Stimulated activated CD8-positive, alpha-beta memory T cell treated with anti-CD3 and anti-CD28 coated beads, Interleukin-15, amount 100 ng/mL, for 1 hour (primary cell): Measurements from ENCODE around the gene NLRX1.
A peak's percentile ranks its signal among the peaks of the same experiment; 100 is the strongest.
"Not testable (repeated sequence)": the region's sequence is repeated elsewhere in the genome, so short reads cannot be mapped to it uniquely, and the experiment has no call there.

Source experiments
- DNase-seq: peaks from one replicate; pipeline ENCODE4 v3.0.0-alpha.2; 2020; ENCODE audit warnings: low read depth

The NLRX1 gene

GRCh38 chr11:119187123-119187892 lies 18.8 kb downstream of the NLRX1 start:
- no peak for DNase-seq

GRCh38 chr11:119188067-119188466 lies 19.5 kb downstream of the NLRX1 start:
- DNase-seq, result no peak

DNA sequence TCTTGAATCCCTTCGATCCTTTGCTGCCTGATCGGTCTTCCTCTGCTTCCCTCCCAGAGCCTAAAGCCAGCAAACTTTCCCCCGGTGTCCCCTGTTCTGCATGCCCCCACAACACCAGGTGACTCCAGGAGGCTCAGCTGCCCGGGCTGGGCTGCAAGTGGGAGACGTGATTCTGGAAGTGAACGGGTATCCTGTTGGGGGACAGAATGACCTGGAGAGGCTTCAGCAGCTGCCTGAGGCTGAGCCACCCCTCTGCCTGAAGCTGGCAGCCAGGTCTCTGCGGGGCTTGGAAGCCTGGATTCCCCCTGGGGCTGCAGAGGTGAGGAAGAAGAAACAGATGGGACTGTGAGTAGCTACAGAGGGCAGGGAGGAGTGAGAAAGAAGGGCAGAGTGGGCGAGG lies 20.4 kb downstream of the NLRX1 start:
- DNase-seq, result no peak

- no peak for DNase-seq
Measured at GRCh38 chr11:119189393-119189792, 20.9 kb downstream of the NLRX1 start.

DNA sequence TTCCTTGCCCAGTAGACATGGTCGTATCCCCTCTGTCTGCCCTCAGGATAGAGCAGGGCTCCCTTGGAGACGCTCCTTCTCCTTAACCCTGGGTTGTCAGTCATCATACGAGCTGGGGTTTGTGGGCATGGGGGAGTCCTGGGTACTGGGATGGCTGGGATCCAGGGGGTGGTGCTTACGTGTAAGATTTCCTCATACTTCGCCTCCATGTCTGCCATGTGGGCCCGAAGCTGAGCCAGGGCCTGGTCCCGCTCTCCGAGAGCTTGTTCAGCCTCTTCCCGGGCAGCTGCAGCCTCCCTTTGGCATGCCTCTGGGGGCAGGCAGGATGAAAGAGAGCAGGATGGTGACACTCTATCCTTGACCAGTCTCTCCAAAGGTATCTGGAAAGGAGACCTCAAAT lies 22.0 kb downstream of the NLRX1 start:
- DNase-seq, result no peak

- not testable (repeated sequence) for DNase-seq
Measured at GRCh38 chr11:119191265-119191664, 22.7 kb downstream of the NLRX1 start.

DNA sequence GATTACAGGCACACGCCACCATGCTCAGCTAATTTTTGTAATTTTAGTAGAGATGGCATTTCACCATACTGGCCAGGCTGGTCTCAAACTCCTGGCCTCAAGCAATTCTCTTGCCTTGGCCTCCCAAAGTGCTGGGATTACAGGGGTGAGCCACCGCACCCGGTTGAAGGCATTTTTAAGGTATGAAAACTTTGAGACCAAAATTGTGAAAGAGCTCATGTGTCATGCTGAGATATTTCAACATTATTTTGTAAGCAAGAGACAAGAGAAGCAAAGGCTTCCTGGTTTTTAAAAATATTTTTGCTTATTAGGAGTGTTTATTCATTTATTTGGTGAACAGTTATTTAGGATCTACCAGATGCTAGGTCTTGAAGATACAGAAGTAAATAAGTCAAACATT lies 23.6 kb downstream of the NLRX1 start:
- no peak for DNase-seq

DNA sequence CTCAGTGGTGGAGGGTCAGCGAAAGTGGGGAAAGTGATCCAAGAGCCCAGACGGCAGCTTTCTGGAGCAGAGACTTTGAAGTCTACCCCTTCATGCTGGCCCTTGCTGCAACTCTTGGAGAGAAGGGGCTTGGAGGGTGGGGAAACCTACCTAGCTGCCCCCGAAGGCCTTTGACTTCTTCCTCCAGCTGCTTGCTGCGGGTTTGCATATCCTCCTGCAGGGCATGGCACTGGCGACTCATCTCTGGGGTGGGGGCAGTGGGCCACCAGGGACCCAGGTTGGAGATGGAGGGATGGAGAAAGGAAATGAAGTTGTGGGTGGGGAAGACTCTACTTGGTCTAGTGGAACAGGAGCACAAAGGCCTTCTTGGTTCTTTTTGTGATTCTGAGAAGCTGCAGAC lies 24.5 kb downstream of the NLRX1 start:
- DNase-seq, result no peak

DNA sequence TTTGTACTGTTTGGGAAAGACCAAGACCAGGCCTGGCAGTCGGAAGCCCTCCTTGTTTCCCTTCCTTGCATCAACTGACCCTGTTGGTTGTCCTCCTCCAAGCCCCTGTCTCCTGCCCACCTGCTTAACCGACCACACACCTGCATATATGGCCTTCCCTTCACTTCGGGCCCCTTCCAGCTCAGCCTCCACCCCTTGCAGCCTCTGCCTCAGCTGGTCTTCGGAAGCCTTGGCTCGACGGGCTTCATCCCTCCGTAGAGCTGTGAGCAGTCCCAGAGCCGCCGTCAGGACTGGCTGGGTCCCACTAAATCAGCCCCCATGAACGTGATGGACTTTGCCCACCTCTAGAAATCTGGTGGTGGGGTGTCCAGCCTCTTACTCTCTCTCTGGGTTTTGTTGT lies 25.1 kb downstream of the NLRX1 start:
- DNase-seq, result no peak

- no peak for DNase-seq
Measured at GRCh38 chr11:119194811-119195440, 26.4 kb downstream of the NLRX1 start.

DNA sequence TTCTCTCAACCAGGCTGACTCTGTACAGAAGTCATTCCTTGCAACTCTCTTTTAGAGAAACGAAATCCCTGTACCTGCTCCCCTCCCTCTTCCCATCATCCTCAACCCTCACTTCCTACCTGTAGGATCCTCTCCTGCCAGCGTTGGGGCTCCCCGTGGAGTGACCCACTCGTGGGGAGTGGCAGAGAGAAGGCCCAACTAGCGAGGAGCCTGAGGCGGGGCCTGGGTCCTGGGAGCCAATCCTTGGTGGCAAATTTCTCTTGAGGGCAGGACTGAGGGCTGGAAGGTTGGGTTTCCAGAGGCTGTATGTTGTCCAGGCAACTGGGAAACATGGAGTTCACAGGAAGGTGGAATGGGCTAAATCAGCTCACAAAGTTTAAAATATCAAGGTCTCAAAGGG lies 27.2 kb downstream of the NLRX1 start:
- DNase-seq, result no peak

DNA sequence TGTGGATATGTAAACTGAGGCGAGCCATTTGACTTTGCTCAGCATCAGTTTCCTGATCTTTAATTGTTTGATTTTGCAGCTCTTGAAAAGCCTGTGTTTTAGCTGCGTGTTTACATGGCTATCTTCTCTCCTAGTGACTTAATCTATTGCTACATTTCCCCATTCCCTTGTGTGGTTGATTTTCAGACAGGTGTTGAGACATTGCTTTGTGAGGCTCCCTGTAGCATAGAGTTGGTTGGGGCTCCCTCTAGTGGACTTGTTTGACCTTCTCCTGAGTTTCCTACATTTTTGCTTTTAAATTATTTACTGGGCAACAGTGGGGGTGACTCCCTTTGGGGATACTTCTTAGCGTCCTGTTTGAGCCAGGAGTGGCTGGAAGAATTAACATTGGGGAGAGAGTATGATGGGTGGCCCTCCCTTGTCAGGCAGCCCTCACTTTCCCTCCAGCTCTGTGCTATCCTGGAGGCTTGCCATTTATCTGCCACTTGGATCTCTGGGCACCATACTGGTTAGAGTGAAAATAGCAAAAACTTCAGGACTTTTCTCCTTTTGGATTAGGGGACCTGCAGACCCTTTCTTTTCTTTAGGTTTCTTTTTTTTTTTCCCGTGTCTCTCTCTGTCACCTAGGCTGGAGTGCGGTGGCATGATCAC lies 28.4 kb downstream of the NLRX1 start:
- DNase-seq, result peak; percentile 43

DNA sequence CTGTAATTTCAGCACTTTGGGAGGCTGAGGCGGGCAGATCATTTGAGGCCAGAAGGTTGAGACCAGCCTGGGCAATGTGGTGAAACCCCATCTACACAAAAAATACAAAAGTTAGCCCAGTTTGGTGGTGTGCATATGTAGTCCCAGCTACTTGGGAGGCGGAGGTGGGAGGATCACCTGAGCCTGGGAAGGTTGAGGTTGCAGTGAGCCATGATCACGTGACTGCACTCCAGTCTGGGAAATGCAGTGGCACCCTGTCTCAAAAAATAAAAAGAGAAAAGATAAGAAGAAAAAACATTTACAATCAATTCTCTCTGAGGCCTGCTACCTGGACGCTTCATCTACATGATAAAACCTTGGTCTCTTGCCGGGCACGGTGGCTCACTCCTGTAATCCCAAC lies 30.4 kb downstream of the NLRX1 start:
- no peak for DNase-seq

- not testable (repeated sequence) for DNase-seq
Measured at GRCh38 chr11:119201236-119201635, 32.7 kb downstream of the NLRX1 start.

GRCh38 chr11:119202554-119202953 lies 34.0 kb downstream of the NLRX1 start:
- DNase-seq, result no peak

DNA sequence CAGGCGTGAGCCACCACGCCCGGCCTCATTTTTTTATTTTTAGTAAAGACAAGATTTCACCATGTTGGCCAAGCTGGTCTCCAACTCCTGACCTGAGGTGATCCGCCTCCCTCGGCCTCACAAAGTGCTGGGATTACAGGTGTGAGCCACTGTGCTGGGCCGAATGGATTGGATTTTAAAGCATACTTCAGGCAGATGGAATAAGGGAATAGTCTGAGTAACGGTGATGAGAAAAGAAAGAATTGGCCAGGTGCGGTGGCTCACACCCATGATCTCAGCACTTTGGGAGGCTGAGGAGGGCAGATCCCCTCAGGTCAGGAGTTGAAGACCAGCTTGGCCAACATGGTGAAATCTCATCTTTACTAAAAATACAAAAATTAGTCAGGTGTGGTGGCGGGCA lies 35.5 kb downstream of the NLRX1 start:
- DNase-seq, result no peak

GRCh38 chr11:119205080-119205479 lies 36.6 kb downstream of the NLRX1 start:
- DNase-seq, result no peak

GRCh38 chr11:119205574-119206510 lies 37.3 kb downstream of the NLRX1 start, which contains the start of gene CBL:
TSS of gene CBL (plus strand) at chr11:119206339. CDS start at chr11:119206418, 79 bp downstream.
- peak; percentile 99 for DNase-seq

DNA sequence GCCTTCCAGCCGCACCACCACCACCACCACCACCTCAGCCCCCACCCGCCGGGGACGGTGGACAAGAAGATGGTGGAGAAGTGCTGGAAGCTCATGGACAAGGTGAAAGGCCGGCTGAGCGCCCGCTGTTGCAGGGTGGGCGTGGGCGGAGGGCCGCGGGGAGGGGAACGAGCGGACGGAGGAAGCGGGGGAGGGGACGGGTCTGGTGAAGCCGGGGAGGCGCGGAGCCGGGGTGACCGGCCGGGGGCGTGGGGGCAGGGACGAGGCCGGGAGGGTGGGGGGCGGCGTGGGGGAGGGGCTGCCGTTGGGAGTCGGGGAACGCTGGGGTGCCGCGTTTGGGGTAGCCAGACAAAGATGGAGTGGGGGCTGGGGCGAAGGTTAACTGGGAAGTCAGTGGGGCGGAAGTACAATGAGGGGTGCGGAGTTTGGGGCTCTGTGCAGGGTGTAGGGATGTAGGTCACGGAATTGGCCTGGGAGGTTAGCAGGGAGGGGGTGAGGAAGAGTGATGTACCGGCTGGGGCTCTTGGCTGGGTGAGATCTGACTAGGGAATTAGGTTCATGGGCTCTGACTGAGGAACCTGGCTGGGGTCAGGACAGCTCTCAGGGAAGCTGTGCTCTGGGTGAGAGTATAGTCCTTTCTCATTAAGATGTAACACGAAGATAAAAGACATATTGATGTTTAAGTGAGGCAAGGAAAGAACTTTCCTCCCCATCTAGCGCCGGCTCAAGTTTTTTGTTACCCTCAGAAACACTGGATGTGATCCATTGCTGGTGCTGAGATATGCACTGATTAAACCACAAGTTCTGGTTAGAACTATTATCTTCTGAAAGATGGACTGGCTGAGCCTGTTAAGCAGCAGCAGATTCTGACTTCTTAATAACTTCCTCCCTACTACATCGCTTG lies 38.2 kb downstream of the NLRX1 start:
- peak; percentile 11 for DNase-seq

GRCh38 chr11:119207415-119207960 lies 39.0 kb downstream of the NLRX1 start:
- DNase-seq, result no peak

- DNase-seq, result no peak
Measured at GRCh38 chr11:119209186-119209585, 40.7 kb downstream of the NLRX1 start.
